WTC11 (cell line): ENCODE data around the gene CCDC157. TPM values are rescaled to one million over a fixed set of nuclear protein-coding genes. Genes with fewer than 3 reads are reported as not detected.

Experiments used
- ATAC-seq: fragments of 200-7000 bp; cut with Tn5 transposase; 2 replicates; pipeline ENCODE4 v1.10.0; 2021; ENCODE audit warnings: mild to moderate bottlenecking, moderate library complexity
- CTCF ChIA-PET: fragments of 300-600 bp; sonication (Branson Sonifier 250); formaldehyde crosslinking; loops from one replicate; lab custom pipeline; 2021; ENCODE audit warnings: antibody characterized with exemption; lab: Charles Lee
- POLR2A ChIA-PET: fragments of 350-600 bp; sonication (Branson Sonifier 250); formaldehyde crosslinking; loops from one replicate; lab custom pipeline; 2021; ENCODE audit warnings: antibody characterized with exemption; lab: Charles Lee
- DNase-seq: peaks from one replicate; pipeline ENCODE4 v3.0.0; 2021; ENCODE audit warnings: low spot score
- H3K27ac Mint-ChIP-seq: 2 replicates; pipeline ENCODE4 v1.8.0; 2021; ENCODE audit warnings: mixed read lengths
- H3K27me3 Mint-ChIP-seq: 2 replicates; pipeline ENCODE4 v1.8.0; 2021; ENCODE audit warnings: low read depth, mild to moderate bottlenecking, moderate library complexity, mixed read lengths
- H3K36me3 Mint-ChIP-seq: 2 replicates; pipeline ENCODE4 v1.8.0; 2021; ENCODE audit warnings: mixed read lengths
- H3K4me1 Mint-ChIP-seq: 2 replicates; pipeline ENCODE4 v1.8.0; 2022; ENCODE audit warnings: mixed read lengths
- H3K4me3 Mint-ChIP-seq: 2 replicates; pipeline ENCODE4 v1.8.0; 2021; ENCODE audit warnings: mild to moderate bottlenecking, moderate library complexity, mixed read lengths
- H3K9me3 Mint-ChIP-seq: 2 replicates; pipeline ENCODE4 v1.8.0; 2021; ENCODE audit warnings: mixed read lengths
- ATF1 ChIP-seq: sonication (generic); formaldehyde crosslinking; IDR thresholded peaks from 2 replicates; pipeline ENCODE4 v1.8.1; 2023; ENCODE audit warnings: mild to moderate bottlenecking, moderate library complexity, missing genetic modification reagents
- CREB1 ChIP-seq: sonication (generic); formaldehyde crosslinking; IDR thresholded peaks from 2 replicates; pipeline ENCODE4 v1.8.0; 2023; ENCODE audit warnings: mild to moderate bottlenecking, missing genetic modification reagents
- ETV6 ChIP-seq: sonication (generic); formaldehyde crosslinking; IDR thresholded peaks from 2 replicates; pipeline ENCODE4 v1.8.1; 2022; ENCODE audit warnings: mild to moderate bottlenecking, missing genetic modification reagents
- FOXK1 ChIP-seq: sonication (generic); formaldehyde crosslinking; IDR thresholded peaks from 2 replicates; pipeline ENCODE4 v1.8.0; 2022; ENCODE audit warnings: mild to moderate bottlenecking, moderate library complexity, missing genetic modification reagents
- GRHL2 ChIP-seq: fragments of 250-450 bp; sonication (Bioruptor Pico); IDR thresholded peaks from 2 replicates; pipeline ENCODE4 v1.8.0; 2022; ENCODE audit warnings: mild to moderate bottlenecking, moderate library complexity; ENCODE audit not compliant: insufficient replicate concordance, severe bottlenecking
- GTF2I ChIP-seq: fragments of 250-450 bp; sonication (Bioruptor Pico); conservative IDR thresholded peaks from 2 replicates; pipeline ENCODE4 v1.4.0; 2021; ENCODE audit warnings: mild to moderate bottlenecking
- HMGA2 ChIP-seq: fragments of 250-450 bp; sonication (Bioruptor Pico); IDR thresholded peaks from 2 replicates; pipeline ENCODE4 v1.4.0; 2021; ENCODE audit warnings: mild to moderate bottlenecking, moderate library complexity
- IRF2 ChIP-seq: sonication (generic); formaldehyde crosslinking; IDR thresholded peaks from 2 replicates; pipeline ENCODE4 v1.8.0; 2022; ENCODE audit warnings: low read depth, missing genetic modification reagents, borderline replicate concordance
- MXD4 ChIP-seq: fragments of 250-450 bp; sonication (Bioruptor Pico); IDR thresholded peaks from 2 replicates; pipeline ENCODE4 v1.8.0; 2021; ENCODE audit warnings: mild to moderate bottlenecking, moderate library complexity, borderline replicate concordance
- MYBL2 ChIP-seq: sonication (generic); formaldehyde crosslinking; IDR thresholded peaks from 2 replicates; pipeline ENCODE4 v1.8.1; 2023; ENCODE audit warnings: mild to moderate bottlenecking, moderate library complexity, missing genetic modification reagents
- NR1H2 ChIP-seq: sonication (generic); formaldehyde crosslinking; IDR thresholded peaks from 2 replicates; pipeline ENCODE4 v1.9.0; 2021; ENCODE audit warnings: mild to moderate bottlenecking, moderate library complexity, missing genetic modification reagents
- NR3C1 ChIP-seq: sonication (generic); formaldehyde crosslinking; conservative IDR thresholded peaks from 2 replicates; pipeline ENCODE4 v1.8.1; 2023; ENCODE audit warnings: low read depth, mild to moderate bottlenecking, missing genetic modification reagents
- RELA ChIP-seq: sonication (generic); formaldehyde crosslinking; IDR thresholded peaks from 2 replicates; pipeline ENCODE4 v1.8.1; 2022; ENCODE audit warnings: missing genetic modification reagents, mild to moderate bottlenecking, borderline replicate concordance
- SMAD4 ChIP-seq: sonication (generic); formaldehyde crosslinking; IDR thresholded peaks from 2 replicates; pipeline ENCODE4 v1.8.0; 2022; ENCODE audit warnings: mild to moderate bottlenecking, missing genetic modification reagents
- TCF7 ChIP-seq: sonication (generic); formaldehyde crosslinking; IDR thresholded peaks from 2 replicates; pipeline ENCODE4 v1.8.0; 2022; ENCODE audit warnings: mild to moderate bottlenecking, low read depth, missing genetic modification reagents, moderate library complexity
- ZNF121 ChIP-seq: sonication (generic); formaldehyde crosslinking; IDR thresholded peaks from 2 replicates; pipeline ENCODE4 v1.8.0; 2023; ENCODE audit warnings: missing genetic modification reagents
- ZNF219 ChIP-seq: sonication (generic); formaldehyde crosslinking; IDR thresholded peaks from 2 replicates; pipeline ENCODE4 v1.8.0; 2023; ENCODE audit warnings: missing genetic modification reagents, mild to moderate bottlenecking, borderline replicate concordance
- ZNF396 ChIP-seq: fragments of 250-450 bp; sonication (Bioruptor Pico); IDR thresholded peaks from 2 replicates; pipeline ENCODE4 v1.8.0; 2021; ENCODE audit warnings: mild to moderate bottlenecking, moderate library complexity, borderline replicate concordance
- total RNA-seq: library from RNA; stranded (reverse); gene quantifications from 3 replicates; pipeline ENCODE4 v1.2.3, GENCODE V29; 2021
- TF ChIP-seq, protein P1 (sequence below): fragments of 250-450 bp; sonication (Bioruptor Pico); IDR thresholded peaks from 2 replicates; pipeline ENCODE4 v1.9.0; 2021; ENCODE audit warnings: moderate library complexity, mild to moderate bottlenecking, inconsistent platforms, borderline replicate concordance
- TF ChIP-seq, protein P2 (sequence below): fragments of 250-450 bp; sonication (Bioruptor Pico); IDR thresholded peaks from 2 replicates; pipeline ENCODE4 v2.1.2; 2022; ENCODE audit warnings: mild to moderate bottlenecking, moderate library complexity
- TF ChIP-seq, protein P3 (sequence below): sonication (generic); formaldehyde crosslinking; IDR thresholded peaks from 2 replicates; pipeline ENCODE4 v1.8.1; 2023; ENCODE audit warnings: mild to moderate bottlenecking, missing genetic modification reagents
- TF ChIP-seq, protein P4 (sequence below): sonication (generic); formaldehyde crosslinking; IDR thresholded peaks from 2 replicates; pipeline ENCODE4 v1.8.0; 2022; ENCODE audit warnings: mild to moderate bottlenecking, missing genetic modification reagents

CCDC157 gene
- total RNA-seq, 1 experiment from 2014 or later, result 6.5 TPM

DNA sequence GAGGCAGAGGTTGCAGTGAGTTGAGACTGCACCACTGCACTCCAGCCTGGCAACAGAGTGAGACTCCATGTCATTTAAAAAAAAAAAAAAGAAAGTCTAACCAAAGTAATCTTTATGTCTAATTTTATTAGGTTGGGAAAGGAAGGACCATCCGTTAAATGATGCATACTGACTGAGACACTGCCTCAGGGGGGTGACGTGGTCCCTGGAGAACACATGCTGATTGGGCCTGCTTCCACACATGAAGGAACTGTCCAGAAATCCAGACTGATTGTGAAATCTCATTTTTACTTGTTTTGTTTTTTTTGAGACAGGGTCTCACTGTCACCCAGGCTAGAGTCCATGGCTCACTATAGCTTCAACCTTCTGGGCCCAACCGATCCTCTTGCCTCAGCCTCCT lies 5.6 kb upstream of the CCDC157 start:
- ChIA-PET CTCF (no interaction called here), POLR2A (no interaction called here)
- no peak overlapping the region for H3K27ac Mint-ChIP-seq
- H3K4me1 Mint-ChIP-seq, result peaks cover 12% of the 10 kb centered on the region
- H3K36me3 Mint-ChIP-seq, result peaks cover 55% of the 10 kb centered on the region
- no peaks in the 10 kb centered on the region for H3K9me3 Mint-ChIP-seq
- no peaks in the 10 kb centered on the region for H3K27me3 Mint-ChIP-seq
- no peak overlapping the region for H3K4me3 Mint-ChIP-seq
- TF ChIP-seq NR3C1 (no peak), GTF2I (CRISPR knock-in tag) (no peak)
- TF ChIP-seq, protein P1, sequence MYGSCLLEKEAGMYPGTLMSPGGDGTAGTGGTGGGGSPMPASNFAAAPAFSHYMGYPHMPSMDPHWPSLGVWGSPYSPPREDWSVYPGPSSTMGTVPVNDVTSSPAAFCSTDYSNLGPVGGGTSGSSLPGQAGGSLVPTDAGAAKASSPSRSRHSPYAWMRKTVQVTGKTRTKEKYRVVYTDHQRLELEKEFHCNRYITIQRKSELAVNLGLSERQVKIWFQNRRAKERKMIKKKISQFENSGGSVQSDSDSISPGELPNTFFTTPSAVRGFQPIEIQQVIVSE (CRISPR knock-in tag), result no peak
- no peak for DNase-seq
- ATAC-seq, result no peak

DNA sequence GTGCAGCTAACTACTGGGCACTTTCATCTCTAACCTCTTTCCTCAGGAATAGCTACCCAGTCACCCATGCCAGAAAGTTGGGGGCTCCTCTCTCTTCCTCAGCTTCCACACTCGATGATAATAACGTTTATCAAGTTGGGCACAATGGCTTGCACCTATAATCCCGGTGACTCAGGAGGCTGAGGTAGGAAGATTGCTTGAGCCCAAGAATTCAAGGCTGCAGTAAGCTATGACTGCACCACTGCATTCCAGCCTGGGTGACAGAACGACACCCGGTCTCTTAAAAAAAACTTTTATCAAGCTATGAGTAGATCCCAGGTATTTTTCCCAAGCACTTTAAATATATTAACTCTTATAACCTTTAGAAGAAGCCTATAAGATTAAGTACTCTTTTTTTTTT lies 2.2 kb upstream of the CCDC157 start:
- CTCF ChIA-PET, result no interaction called here
- Mint-ChIP-seq H3K4me1 (peaks cover 20% of the 10 kb centered on the region), H3K36me3 (peaks cover 38% of the 10 kb centered on the region), H3K27me3 (no peaks in the 10 kb centered on the region), H3K4me3 (peak overlapping the region; percentile 95; the same call in 1 of the 2 replicates), H3K27ac (peak overlapping the region; percentile 74; the same call in 1 of the 2 replicates), H3K9me3 (no peaks in the 10 kb centered on the region)
- DNase-seq (no peak), ATAC-seq (no peak)
- POLR2A ChIA-PET, result no interaction called here
- TF ChIP-seq FOXK1, result no peak
- TF ChIP-seq RELA (CRISPR knock-in tag), result no peak
- TF ChIP-seq, protein P2, sequence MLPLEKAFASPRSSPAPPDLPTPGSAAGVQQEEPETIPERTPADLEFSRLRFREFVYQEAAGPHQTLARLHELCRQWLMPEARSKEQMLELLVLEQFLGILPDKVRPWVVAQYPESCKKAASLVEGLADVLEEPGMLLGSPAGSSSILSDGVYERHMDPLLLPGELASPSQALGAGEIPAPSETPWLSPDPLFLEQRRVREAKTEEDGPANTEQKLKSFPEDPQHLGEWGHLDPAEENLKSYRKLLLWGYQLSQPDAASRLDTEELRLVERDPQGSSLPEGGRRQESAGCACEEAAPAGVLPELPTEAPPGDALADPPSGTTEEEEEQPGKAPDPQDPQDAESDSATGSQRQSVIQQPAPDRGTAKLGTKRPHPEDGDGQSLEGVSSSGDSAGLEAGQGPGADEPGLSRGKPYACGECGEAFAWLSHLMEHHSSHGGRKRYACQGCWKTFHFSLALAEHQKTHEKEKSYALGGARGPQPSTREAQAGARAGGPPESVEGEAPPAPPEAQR (CRISPR knock-in tag), result no peak

DNA sequence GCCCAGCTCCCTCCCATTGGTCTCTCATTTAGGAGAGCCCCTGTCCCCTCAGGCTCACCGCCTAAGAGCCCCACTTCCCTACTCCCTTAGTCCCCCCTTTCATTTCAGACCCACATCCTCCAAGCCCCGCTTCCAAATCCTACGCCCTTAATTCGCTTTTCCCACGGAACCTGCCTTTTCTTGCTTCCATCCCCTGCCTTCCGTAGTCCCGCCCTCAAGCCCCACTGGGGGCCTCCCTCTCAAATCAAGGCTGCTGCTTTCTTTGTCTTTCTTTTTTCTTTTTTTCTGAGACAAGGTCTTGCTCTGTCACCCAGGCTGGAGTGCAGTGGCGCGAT lies 396 bp downstream of the CCDC157 start:
- no peaks in the 10 kb centered on the region for H3K27me3 Mint-ChIP-seq
- H3K4me1 Mint-ChIP-seq, result peaks cover 25% of the 10 kb centered on the region
- H3K27ac Mint-ChIP-seq, result peak overlapping the region; percentile 95
- ChIA-PET POLR2A (interaction anchor here (0.6 to 1.7 kb wide), 7 partner anchors 17 to 69 kb away, joined by 3 to 19 read pairs (median 6); partner anchors contain the start of genes CASTOR1, MTFP1, RNF215 and SEC14L2), CTCF (interaction anchor here (0.7 to 3.6 kb wide), 9 partner anchors 30 to 94 kb away, joined by 3 to 25 read pairs (median 5); partner anchors contain the start of genes CASTOR1, MTFP1, RNF215 and SEC14L2)
- no peaks in the 10 kb centered on the region for H3K9me3 Mint-ChIP-seq
- DNase-seq (no peak), ATAC-seq (peak; percentile 5; the same call in 1 of the 2 replicates)
- H3K36me3 Mint-ChIP-seq, result peaks cover 18% of the 10 kb centered on the region
- TF ChIP-seq RELA (CRISPR knock-in tag) (no peak), ZNF121 (CRISPR knock-in tag) (no peak), ZNF219 (CRISPR knock-in tag) (no peak), ETV6 (no peak), ZNF396 (CRISPR knock-in tag) (no peak), MYBL2 (CRISPR knock-in tag) (no peak), IRF2 (CRISPR knock-in tag) (no peak)
- TF ChIP-seq, protein P3, sequence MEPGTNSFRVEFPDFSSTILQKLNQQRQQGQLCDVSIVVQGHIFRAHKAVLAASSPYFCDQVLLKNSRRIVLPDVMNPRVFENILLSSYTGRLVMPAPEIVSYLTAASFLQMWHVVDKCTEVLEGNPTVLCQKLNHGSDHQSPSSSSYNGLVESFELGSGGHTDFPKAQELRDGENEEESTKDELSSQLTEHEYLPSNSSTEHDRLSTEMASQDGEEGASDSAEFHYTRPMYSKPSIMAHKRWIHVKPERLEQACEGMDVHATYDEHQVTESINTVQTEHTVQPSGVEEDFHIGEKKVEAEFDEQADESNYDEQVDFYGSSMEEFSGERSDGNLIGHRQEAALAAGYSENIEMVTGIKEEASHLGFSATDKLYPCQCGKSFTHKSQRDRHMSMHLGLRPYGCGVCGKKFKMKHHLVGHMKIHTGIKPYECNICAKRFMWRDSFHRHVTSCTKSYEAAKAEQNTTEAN (CRISPR knock-in tag), result no peak
- TF ChIP-seq, protein P4, sequence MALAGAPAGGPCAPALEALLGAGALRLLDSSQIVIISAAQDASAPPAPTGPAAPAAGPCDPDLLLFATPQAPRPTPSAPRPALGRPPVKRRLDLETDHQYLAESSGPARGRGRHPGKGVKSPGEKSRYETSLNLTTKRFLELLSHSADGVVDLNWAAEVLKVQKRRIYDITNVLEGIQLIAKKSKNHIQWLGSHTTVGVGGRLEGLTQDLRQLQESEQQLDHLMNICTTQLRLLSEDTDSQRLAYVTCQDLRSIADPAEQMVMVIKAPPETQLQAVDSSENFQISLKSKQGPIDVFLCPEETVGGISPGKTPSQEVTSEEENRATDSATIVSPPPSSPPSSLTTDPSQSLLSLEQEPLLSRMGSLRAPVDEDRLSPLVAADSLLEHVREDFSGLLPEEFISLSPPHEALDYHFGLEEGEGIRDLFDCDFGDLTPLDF, result no peak
- H3K4me3 Mint-ChIP-seq, result peak overlapping the region; percentile 95

DNA sequence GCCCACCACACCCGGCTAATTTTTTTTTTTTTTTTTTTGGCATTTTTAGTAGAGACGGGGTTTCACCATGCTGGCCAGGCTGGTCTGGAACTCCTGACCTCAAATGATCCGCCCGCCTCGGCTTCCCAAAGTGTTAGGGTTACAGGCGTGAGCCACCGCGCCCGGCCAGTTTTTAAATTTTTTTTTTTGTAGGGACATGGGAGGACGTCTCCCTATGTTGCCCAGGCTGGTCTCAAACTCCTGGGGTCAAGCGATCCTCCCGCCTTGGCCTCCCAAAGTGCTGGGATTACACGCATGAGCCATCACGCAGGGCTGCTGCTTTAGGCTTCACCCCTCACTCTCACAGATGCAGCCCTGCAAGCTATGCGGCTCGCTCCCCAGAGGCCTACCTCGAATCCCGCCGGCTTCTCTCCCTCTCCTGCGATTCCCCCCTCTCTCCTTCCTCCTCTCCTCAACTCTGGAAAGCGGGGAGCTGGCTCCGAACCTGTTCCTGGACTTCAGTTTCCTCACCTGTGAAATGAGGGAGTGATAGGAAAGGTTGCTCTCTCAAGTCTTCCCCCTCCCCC lies 926 bp downstream of the CCDC157 start:
- H3K4me3 Mint-ChIP-seq, result peak overlapping the region; percentile 95
- CTCF ChIA-PET, result interaction anchor here (0.7 to 3.6 kb wide), 8 partner anchors 17 to 73 kb away, joined by 3 to 25 read pairs (median 5); partner anchors contain the start of genes CASTOR1, MTFP1, RNF215 and SEC14L2
- TF ChIP-seq HMGA2 (CRISPR knock-in tag), result no peak
- TF ChIP-seq MXD4 (CRISPR knock-in tag), result no peak
- no peak for TF ChIP-seq NR3C1
- no peak for TF ChIP-seq ETV6
- TF ChIP-seq NR1H2, result no peak
- no peak for TF ChIP-seq CREB1 (CRISPR knock-in tag)
- no peak for TF ChIP-seq TCF7 (CRISPR knock-in tag)
- no peak for TF ChIP-seq SMAD4 (CRISPR knock-in tag)
- TF ChIP-seq, protein P3 (CRISPR knock-in tag), result no peak
- no peak for TF ChIP-seq ATF1 (CRISPR knock-in tag)
- TF ChIP-seq GTF2I (CRISPR knock-in tag), result no peak
- no peak for TF ChIP-seq GRHL2 (CRISPR knock-in tag)

More for the DNA sequence above, 926 bp downstream of the CCDC157 start:
- H3K27me3 Mint-ChIP-seq, result no peaks in the 10 kb centered on the region
- POLR2A ChIA-PET, result interaction anchor here (1.4 to 1.7 kb wide), 3 partner anchors 39 to 69 kb away, joined by 6 to 19 read pairs (median 11); partner anchors contain the start of genes CASTOR1 and SEC14L2
- H3K27ac Mint-ChIP-seq, result peak overlapping the region; percentile 94; the same call in 1 of the 2 replicates
- peaks cover 13% of the 10 kb centered on the region for H3K36me3 Mint-ChIP-seq
- no peaks in the 10 kb centered on the region for H3K9me3 Mint-ChIP-seq
- no peak for ATAC-seq
- peaks cover 30% of the 10 kb centered on the region for H3K4me1 Mint-ChIP-seq
- no peak for DNase-seq
